ENCODE results near the gene SAV1.

SAV1 gene

DNA sequence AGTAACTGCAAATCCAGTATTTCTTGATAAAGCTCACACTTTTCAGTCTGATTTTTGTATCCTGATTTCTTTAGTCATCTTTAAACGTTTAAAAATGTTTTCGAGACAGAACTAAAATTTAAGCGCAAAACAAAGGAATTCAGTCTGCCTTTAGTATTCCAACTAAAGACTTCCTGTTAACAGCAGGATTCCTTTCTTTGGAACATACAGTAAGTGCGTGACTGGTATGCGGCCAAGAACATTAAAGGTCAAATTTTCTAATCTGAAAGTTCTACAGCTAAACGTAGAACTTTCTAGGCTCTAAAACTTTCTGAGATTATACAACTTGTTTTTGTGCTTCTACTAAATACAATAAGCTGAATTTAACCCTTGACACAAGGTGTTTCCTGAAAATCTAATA lies 9.9 kb downstream of the SAV1 start:
- Histone ChIP-seq H3K4me1 (ENCODE audit: insufficient read depth, low read length) (no peaks in the 10 kb centered on the region), H3K79me2 (ENCODE audit: insufficient read depth, low read length) (peaks cover 4% of the 10 kb centered on the region; the same call in 1 of the 2 replicates), H3K4me3 (ENCODE audit: low read depth in 1 of 2, low read length in 2 of 2) (no peak overlapping the region), H3K9me3 (ENCODE audit: insufficient read depth, low read length, severe bottlenecking) (no peaks in the 10 kb centered on the region), H4K20me1 (ENCODE audit: insufficient read depth, low read length) (no peaks in the 10 kb centered on the region), H2AFZ (ENCODE audit: low read depth, low read length) (no peak overlapping the region), H3K27ac (ENCODE audit: low read length) (no peak overlapping the region), H3K9ac (ENCODE audit: low read depth, low read length) (no peak overlapping the region), H3K4me2 (ENCODE audit: insufficient read depth, low read length) (no peak overlapping the region), H3K27me3 (ENCODE audit: insufficient read depth, low read length, poor library complexity) (no peaks in the 10 kb centered on the region), H3K36me3 (ENCODE audit: insufficient read depth, low read length) (peaks cover 11% of the 10 kb centered on the region; the same call in 1 of the 2 replicates)
- ATAC-seq (ENCODE audit: insufficient read depth, low read depth) (no peak), DNase-seq (no peak)
- TF ChIP-seq, protein P1, sequence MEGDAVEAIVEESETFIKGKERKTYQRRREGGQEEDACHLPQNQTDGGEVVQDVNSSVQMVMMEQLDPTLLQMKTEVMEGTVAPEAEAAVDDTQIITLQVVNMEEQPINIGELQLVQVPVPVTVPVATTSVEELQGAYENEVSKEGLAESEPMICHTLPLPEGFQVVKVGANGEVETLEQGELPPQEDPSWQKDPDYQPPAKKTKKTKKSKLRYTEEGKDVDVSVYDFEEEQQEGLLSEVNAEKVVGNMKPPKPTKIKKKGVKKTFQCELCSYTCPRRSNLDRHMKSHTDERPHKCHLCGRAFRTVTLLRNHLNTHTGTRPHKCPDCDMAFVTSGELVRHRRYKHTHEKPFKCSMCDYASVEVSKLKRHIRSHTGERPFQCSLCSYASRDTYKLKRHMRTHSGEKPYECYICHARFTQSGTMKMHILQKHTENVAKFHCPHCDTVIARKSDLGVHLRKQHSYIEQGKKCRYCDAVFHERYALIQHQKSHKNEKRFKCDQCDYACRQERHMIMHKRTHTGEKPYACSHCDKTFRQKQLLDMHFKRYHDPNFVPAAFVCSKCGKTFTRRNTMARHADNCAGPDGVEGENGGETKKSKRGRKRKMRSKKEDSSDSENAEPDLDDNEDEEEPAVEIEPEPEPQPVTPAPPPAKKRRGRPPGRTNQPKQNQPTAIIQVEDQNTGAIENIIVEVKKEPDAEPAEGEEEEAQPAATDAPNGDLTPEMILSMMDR (IDR thresholded peaks at IDR 0.05; ENCODE audit: borderline replicate concordance, extremely low read depth, low read length, poor library complexity, severe bottlenecking) = no peak
- TF ChIP-seq EZH2 (IDR thresholded peaks at IDR 0.05; ENCODE audit: borderline replicate concordance, low read depth, low read length, severe bottlenecking) = no peak

DNA sequence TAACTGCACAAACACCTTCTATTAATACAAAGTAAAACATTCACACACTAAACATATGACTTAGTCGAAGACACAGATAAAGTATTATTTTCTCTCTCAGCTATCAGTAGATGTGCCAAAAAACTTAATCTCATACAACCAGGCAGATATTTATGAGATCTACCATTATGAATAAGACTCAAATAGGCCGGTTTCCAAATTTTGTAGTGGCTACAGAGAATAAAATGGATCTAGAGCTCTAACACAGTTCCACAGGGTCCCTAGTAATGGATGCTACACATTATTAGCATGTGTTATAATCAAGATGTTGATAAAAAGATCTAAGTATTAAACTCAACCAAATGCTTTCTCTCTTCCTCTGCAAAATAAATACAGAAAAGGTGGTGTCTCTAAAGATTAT lies 10.4 kb downstream of the SAV1 start:
- Histone ChIP-seq H2AFZ (ENCODE audit: low read depth, low read length) (no peak overlapping the region), H3K27ac (ENCODE audit: low read length) (no peak overlapping the region), H3K79me2 (ENCODE audit: insufficient read depth, low read length) (peaks cover 4% of the 10 kb centered on the region; the same call in 1 of the 2 replicates), H3K36me3 (ENCODE audit: insufficient read depth, low read length) (peaks cover 11% of the 10 kb centered on the region; the same call in 1 of the 2 replicates), H3K4me3 (ENCODE audit: low read depth in 1 of 2, low read length in 2 of 2) (no peak overlapping the region), H4K20me1 (ENCODE audit: insufficient read depth, low read length) (no peaks in the 10 kb centered on the region), H3K4me1 (ENCODE audit: insufficient read depth, low read length) (no peaks in the 10 kb centered on the region), H3K9me3 (ENCODE audit: insufficient read depth, low read length, severe bottlenecking) (no peaks in the 10 kb centered on the region), H3K9ac (ENCODE audit: low read depth, low read length) (no peak overlapping the region), H3K27me3 (ENCODE audit: insufficient read depth, low read length, poor library complexity) (no peaks in the 10 kb centered on the region), H3K4me2 (ENCODE audit: insufficient read depth, low read length) (no peak overlapping the region)
- ATAC-seq (ENCODE audit: insufficient read depth, low read depth) (no peak), DNase-seq (no peak)
- no peak for TF ChIP-seq EZH2 (IDR thresholded peaks at IDR 0.05; ENCODE audit: borderline replicate concordance, low read depth, low read length, severe bottlenecking)

DNA sequence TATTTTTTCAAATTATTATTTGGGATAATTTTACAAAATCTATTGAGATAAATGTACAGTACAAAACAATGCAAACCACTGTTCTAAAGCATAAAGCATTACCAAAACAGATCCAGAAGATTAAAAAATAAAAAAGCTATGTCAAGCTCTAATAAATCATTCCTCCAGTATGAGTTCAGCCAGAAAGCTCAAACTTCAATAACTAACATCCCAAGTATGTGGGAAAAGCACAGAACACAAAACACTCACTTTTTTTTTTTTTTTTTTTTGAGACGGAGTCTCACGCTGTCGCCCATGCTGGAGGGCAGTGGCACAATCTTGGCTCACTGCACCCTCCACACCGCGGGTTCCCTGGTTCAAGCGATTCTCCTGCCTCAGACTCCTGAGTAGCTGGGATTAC lies 11.3 kb downstream of the SAV1 start:
- H3K27me3 ChIP-seq (ENCODE audit: insufficient read depth, low read length, poor library complexity) = no peaks in the 10 kb centered on the region
- H3K4me3 ChIP-seq (ENCODE audit: low read depth in 1 of 2, low read length in 2 of 2) = no peak overlapping the region
- DNase-seq (no peak), ATAC-seq (ENCODE audit: insufficient read depth, low read depth) (no peak)
- no peaks in the 10 kb centered on the region for H3K4me1 ChIP-seq (ENCODE audit: insufficient read depth, low read length)
- H3K79me2 ChIP-seq (ENCODE audit: insufficient read depth, low read length) = peaks cover 4% of the 10 kb centered on the region; the same call in 1 of the 2 replicates
- no peak overlapping the region for H3K9ac ChIP-seq (ENCODE audit: low read depth, low read length)
- no peaks in the 10 kb centered on the region for H4K20me1 ChIP-seq (ENCODE audit: insufficient read depth, low read length)
- peaks cover 11% of the 10 kb centered on the region; the same call in 1 of the 2 replicates for H3K36me3 ChIP-seq (ENCODE audit: insufficient read depth, low read length)
- no peak overlapping the region for H2AFZ ChIP-seq (ENCODE audit: low read depth, low read length)
- no peaks in the 10 kb centered on the region for H3K9me3 ChIP-seq (ENCODE audit: insufficient read depth, low read length, severe bottlenecking)
- no peak overlapping the region for H3K4me2 ChIP-seq (ENCODE audit: insufficient read depth, low read length)
- no peak for TF ChIP-seq EZH2 (IDR thresholded peaks at IDR 0.05; ENCODE audit: borderline replicate concordance, low read depth, low read length, severe bottlenecking)
- TF ChIP-seq, protein P1 (IDR thresholded peaks at IDR 0.05; ENCODE audit: borderline replicate concordance, extremely low read depth, low read length, poor library complexity, severe bottlenecking) = no peak
- H3K27ac ChIP-seq (ENCODE audit: low read length) = no peak overlapping the region

DNA sequence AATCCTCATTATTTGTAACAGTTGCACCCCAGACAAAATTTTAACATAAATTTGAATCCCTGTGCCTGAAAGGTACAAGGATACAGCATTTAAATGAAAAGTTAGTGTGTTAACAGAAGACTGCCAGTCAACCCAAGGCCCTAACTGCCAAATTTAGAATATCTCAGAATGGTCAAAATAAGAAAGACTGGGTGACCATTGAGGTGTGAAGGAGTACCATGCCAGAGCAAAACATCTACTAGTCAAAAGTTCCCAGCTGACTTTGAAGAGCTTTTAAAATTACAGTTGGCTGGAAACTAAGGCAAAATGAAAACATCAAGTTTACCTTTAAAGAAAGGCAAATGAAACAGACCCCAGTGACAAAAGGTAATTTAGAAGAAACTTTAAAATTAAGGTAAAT lies 18.4 kb downstream of the SAV1 start:
- no peaks in the 10 kb centered on the region for H4K20me1 ChIP-seq (ENCODE audit: insufficient read depth, low read length)
- H3K9ac ChIP-seq (ENCODE audit: low read depth, low read length) = no peak overlapping the region
- no peaks in the 10 kb centered on the region for H3K27me3 ChIP-seq (ENCODE audit: insufficient read depth, low read length, poor library complexity)
- no peak overlapping the region for H3K4me2 ChIP-seq (ENCODE audit: insufficient read depth, low read length)
- DNase-seq (no peak), ATAC-seq (ENCODE audit: insufficient read depth, low read depth) (no peak)
- H2AFZ ChIP-seq (ENCODE audit: low read depth, low read length) = no peak overlapping the region
- no peaks in the 10 kb centered on the region for H3K36me3 ChIP-seq (ENCODE audit: insufficient read depth, low read length)
- no peak overlapping the region for H3K27ac ChIP-seq (ENCODE audit: low read length)
- H3K79me2 ChIP-seq (ENCODE audit: insufficient read depth, low read length) = peaks cover 3% of the 10 kb centered on the region; the same call in 1 of the 2 replicates
- no peaks in the 10 kb centered on the region for H3K9me3 ChIP-seq (ENCODE audit: insufficient read depth, low read length, severe bottlenecking)
- no peaks in the 10 kb centered on the region for H3K4me1 ChIP-seq (ENCODE audit: insufficient read depth, low read length)
- H3K4me3 ChIP-seq (ENCODE audit: low read depth in 1 of 2, low read length in 2 of 2) = no peak overlapping the region
- TF ChIP-seq EZH2 (IDR thresholded peaks at IDR 0.05; ENCODE audit: borderline replicate concordance, low read depth, low read length, severe bottlenecking) = no peak
- TF ChIP-seq, protein P1 (IDR thresholded peaks at IDR 0.05; ENCODE audit: borderline replicate concordance, extremely low read depth, low read length, poor library complexity, severe bottlenecking) = no peak

Data from DND-41 (cell line).